PC-9 (cell line): ENCODE data around the gene FBP1. TPM values are rescaled to one million over a fixed set of nuclear protein-coding genes. Genes with fewer than 3 reads are reported as not detected.
A peak's percentile ranks its signal among the peaks of the same experiment; 100 is the strongest.

Source experiments
- BruUV-seq: library from RNA; stranded (reverse); fragments of 400-500 nt; replicated peaks from 2 replicates; lab custom pipeline; 2021; lab: Mats Ljungman, UMichigan
- CTCF ChIA-PET: fragments of 300-600 bp; sonication (Branson Sonifier 250); formaldehyde crosslinking; loops from one replicate; lab custom pipeline; 2022; ENCODE audit warnings: antibody characterized with exemption; lab: Charles Lee
- POLR2A ChIA-PET: fragments of 300-600 bp; sonication (Branson Sonifier 250); formaldehyde crosslinking; loops from one replicate; lab custom pipeline; 2022; ENCODE audit warnings: antibody characterized with exemption; ENCODE audit not compliant: unreplicated experiment; lab: Charles Lee
- DNase-seq, 2 experiments: peaks; one replicate each; pipeline versions ENCODE4 v3.0.0 to v3.0.0-alpha.2; 2015 to 2022; ENCODE audit warnings: mixed read lengths in 1 of 2
- H2AFZ ChIP-seq: fragments of 200-600 bp; sonication (generic); 2 replicates; pipeline ENCODE4 v1.8.1; 2017; ENCODE audit warnings: antibody characterized with exemption
- H3F3A ChIP-seq: fragments of 200-600 bp; sonication (generic); 2 replicates; pipeline ENCODE4 v1.8.1; 2017; ENCODE audit warnings: antibody characterized with exemption, mild to moderate bottlenecking, low read depth; ENCODE audit not compliant: insufficient read depth
- H3K27ac ChIP-seq: fragments of 200-600 bp; sonication (generic); 2 replicates; pipeline ENCODE4 v1.6.1; 2016; ENCODE audit warnings: mixed run types
- H3K27me3 ChIP-seq: fragments of 200-600 bp; sonication (generic); 2 replicates; pipeline ENCODE4 v1.6.1; 2016; ENCODE audit warnings: low read depth, mixed run types; ENCODE audit not compliant: insufficient read depth
- H3K36me3 ChIP-seq: fragments of 200-600 bp; sonication (generic); 2 replicates; pipeline ENCODE4 v1.6.1; 2016; ENCODE audit warnings: low read depth, mixed run types
- H3K4me1 ChIP-seq: fragments of 200-600 bp; sonication (generic); replicated peaks from 2 replicates; pipeline ENCODE4 v1.6.1; 2016; ENCODE audit warnings: mixed run types; ENCODE audit not compliant: insufficient read depth
- H3K4me2 ChIP-seq: fragments of 200-600 bp; sonication (generic); 2 replicates; pipeline ENCODE4 v1.6.1; 2017; ENCODE audit warnings: mixed run types
- H3K4me3 ChIP-seq: fragments of 200-600 bp; sonication (generic); 2 replicates; pipeline ENCODE4 v1.6.1; 2016; ENCODE audit warnings: mixed run types
- H3K79me2 ChIP-seq: fragments of 200-600 bp; sonication (generic); 2 replicates; pipeline ENCODE4 v1.6.1; 2017; ENCODE audit warnings: low read depth, mixed run types
- H3K9me2 ChIP-seq: fragments of 200-600 bp; sonication (generic); 2 replicates; pipeline ENCODE4 v1.8.1; 2017; ENCODE audit warnings: mild to moderate bottlenecking; ENCODE audit not compliant: insufficient read depth
- H3K9me3 ChIP-seq: fragments of 200-600 bp; sonication (generic); 2 replicates; pipeline ENCODE4 v1.8.1; 2016; ENCODE audit warnings: low read depth; ENCODE audit not compliant: insufficient read depth
- H4K20me1 ChIP-seq: fragments of 200-600 bp; sonication (generic); 2 replicates; pipeline ENCODE4 v1.8.1; 2017; ENCODE audit not compliant: insufficient read depth
- EZH2 ChIP-seq: fragments of 200-600 bp; sonication (generic); IDR thresholded peaks from 2 replicates; pipeline ENCODE4 v1.8.0; 2017; ENCODE audit warnings: antibody characterized with exemption, low read depth
- intact Hi-C: fragments of 100-400 bp; cut with micrococcal nuclease; formaldehyde crosslinking; loops from one replicate; pipeline ENCODE4 v1.10.0; 2022; ENCODE audit not compliant: unreplicated experiment
- total RNA-seq: library from RNA; stranded (reverse); gene quantifications from 2 replicates; pipeline ENCODE4 v1.2.3, GENCODE V29; 2021
- TF ChIP-seq, protein P1 (sequence below): fragments of 200-600 bp; sonication (generic); conservative IDR thresholded peaks from 2 replicates; pipeline ENCODE4 v1.6.1; 2017; ENCODE audit warnings: mixed run types, antibody characterized with exemption, mild to moderate bottlenecking, moderate library complexity

The FBP1 gene
- total RNA-seq, 1 experiment from 2014 or later: 34.9 TPM

DNA sequence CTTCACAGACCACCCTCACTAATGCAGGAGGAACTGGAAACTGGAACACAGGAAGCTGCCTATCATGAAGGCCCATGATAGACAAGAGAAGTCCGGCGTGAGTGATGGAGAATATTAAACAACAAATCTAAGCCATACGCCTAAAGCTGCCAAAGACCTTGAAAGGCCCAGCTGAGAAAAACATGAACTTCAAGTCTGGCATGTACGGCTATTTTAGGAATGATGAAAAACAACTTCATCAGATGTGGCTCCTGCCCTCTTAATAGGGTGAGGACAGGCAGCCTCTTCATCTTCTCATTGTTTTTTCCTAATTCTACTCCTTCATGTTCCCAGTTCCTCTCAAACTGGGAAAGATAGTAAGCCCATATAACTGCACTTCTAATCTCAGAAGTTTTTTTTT, 20.3 kb downstream of the FBP1 start:
- Histone ChIP-seq H3K27ac (no peak overlapping the region), H3K4me3 (no peak overlapping the region), H2AFZ (no peak overlapping the region), H3F3A (peaks cover 10% of the 10 kb centered on the region; the same call in 1 of the 2 replicates), H3K79me2 (no peaks in the 10 kb centered on the region), H4K20me1 (no peaks in the 10 kb centered on the region; the same call in 1 of the 2 replicates), H3K4me2 (no peak overlapping the region), H3K36me3 (peaks cover 21% of the 10 kb centered on the region), H3K27me3 (no peaks in the 10 kb centered on the region), H3K9me3 (no peaks in the 10 kb centered on the region), H3K4me1 (no peaks in the 10 kb centered on the region), H3K9me2 (no peaks in the 10 kb centered on the region)
- TF ChIP-seq, protein P1, sequence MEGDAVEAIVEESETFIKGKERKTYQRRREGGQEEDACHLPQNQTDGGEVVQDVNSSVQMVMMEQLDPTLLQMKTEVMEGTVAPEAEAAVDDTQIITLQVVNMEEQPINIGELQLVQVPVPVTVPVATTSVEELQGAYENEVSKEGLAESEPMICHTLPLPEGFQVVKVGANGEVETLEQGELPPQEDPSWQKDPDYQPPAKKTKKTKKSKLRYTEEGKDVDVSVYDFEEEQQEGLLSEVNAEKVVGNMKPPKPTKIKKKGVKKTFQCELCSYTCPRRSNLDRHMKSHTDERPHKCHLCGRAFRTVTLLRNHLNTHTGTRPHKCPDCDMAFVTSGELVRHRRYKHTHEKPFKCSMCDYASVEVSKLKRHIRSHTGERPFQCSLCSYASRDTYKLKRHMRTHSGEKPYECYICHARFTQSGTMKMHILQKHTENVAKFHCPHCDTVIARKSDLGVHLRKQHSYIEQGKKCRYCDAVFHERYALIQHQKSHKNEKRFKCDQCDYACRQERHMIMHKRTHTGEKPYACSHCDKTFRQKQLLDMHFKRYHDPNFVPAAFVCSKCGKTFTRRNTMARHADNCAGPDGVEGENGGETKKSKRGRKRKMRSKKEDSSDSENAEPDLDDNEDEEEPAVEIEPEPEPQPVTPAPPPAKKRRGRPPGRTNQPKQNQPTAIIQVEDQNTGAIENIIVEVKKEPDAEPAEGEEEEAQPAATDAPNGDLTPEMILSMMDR: no peak
- no peak for TF ChIP-seq EZH2
- POLR2A ChIA-PET: no interaction called here
- intact Hi-C loops: no loop called here
- no TSS peak for BruUV-seq
- DNase-seq: no peak
- CTCF ChIA-PET: no interaction called here

DNA sequence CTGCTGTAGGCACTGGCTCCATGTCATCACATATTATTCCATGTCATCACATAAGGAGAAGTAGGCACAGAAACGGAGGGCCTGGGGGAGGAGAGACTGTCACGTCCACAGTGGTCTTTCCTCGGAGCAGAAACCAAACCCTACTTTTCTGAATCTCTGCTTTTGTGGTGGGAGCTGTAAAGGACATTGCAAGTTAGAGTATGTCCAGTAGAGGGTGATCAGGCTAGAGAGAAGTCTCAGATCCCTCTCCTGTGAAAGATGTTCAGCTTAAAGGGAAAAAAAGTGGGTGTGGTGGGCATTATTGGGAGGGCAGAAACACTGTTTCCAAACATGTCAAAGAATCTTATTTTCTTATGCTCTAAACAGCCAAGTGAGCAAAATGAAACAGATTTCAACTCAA, 26.3 kb downstream of the FBP1 start:
- H3F3A ChIP-seq: peaks cover 14% of the 10 kb centered on the region; the same call in 1 of the 2 replicates
- ChIA-PET POLR2A (no interaction called here), CTCF (interaction anchor here (1.1 kb wide), 1 partner anchor 555 kb away, joined by 3 read pairs; no protein-coding TSS in a partner anchor)
- H2AFZ ChIP-seq: no peak overlapping the region
- peaks cover 23% of the 10 kb centered on the region for H3K36me3 ChIP-seq
- H4K20me1 ChIP-seq: no peaks in the 10 kb centered on the region
- H3K9me3 ChIP-seq: no peaks in the 10 kb centered on the region
- TF ChIP-seq, protein P1: peak; percentile 33; the same call in 1 of the 2 replicates
- no peak for TF ChIP-seq EZH2
- H3K4me3 ChIP-seq: no peak overlapping the region
- no TSS peak for BruUV-seq
- no peaks in the 10 kb centered on the region for H3K4me1 ChIP-seq
- intact Hi-C loops: no loop called here
- H3K27ac ChIP-seq: no peak overlapping the region
- no peaks in the 10 kb centered on the region for H3K27me3 ChIP-seq
- no peaks in the 10 kb centered on the region for H3K9me2 ChIP-seq
- DNase-seq: no peak
- H3K4me2 ChIP-seq: no peak overlapping the region
- no peaks in the 10 kb centered on the region for H3K79me2 ChIP-seq

DNA sequence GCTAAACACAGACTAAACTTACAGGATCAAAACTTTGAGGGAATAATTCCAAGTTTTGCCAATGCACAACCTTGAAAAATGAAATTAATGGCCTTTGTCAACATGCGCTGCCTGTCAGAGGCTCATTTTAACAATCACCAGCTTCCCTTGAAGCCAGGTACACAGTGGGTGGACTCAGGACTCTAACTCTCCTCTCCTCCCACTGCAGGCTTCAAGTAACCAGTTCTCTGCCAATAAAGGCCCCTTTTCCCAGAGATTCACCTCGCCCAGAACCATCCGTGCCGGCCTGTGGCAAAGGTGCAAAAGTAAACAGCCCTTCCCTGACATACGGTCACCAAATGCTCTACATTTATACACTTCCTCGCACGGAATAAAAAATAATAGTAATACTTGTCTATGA, 27.2 kb downstream of the FBP1 start:
- no peaks in the 10 kb centered on the region for H3K9me3 ChIP-seq
- intact Hi-C loops: no loop called here
- ChIA-PET CTCF (interaction anchor here (1.1 kb wide), 1 partner anchor 556 kb away, joined by 3 read pairs; no protein-coding TSS in a partner anchor), POLR2A (no interaction called here)
- H3K27me3 ChIP-seq: no peaks in the 10 kb centered on the region
- no peaks in the 10 kb centered on the region for H4K20me1 ChIP-seq
- H3K4me3 ChIP-seq: no peak overlapping the region
- H3F3A ChIP-seq: peaks cover 5% of the 10 kb centered on the region; the same call in 1 of the 2 replicates
- H3K36me3 ChIP-seq: peaks cover 14% of the 10 kb centered on the region
- no peaks in the 10 kb centered on the region for H3K79me2 ChIP-seq
- H3K4me2 ChIP-seq: no peak overlapping the region
- no peaks in the 10 kb centered on the region for H3K4me1 ChIP-seq
- no peak for TF ChIP-seq EZH2
- TF ChIP-seq, protein P1: no peak
- no TSS peak for BruUV-seq
- no peak overlapping the region for H2AFZ ChIP-seq
- DNase-seq: no peak
- no peak overlapping the region for H3K27ac ChIP-seq
- H3K9me2 ChIP-seq: no peaks in the 10 kb centered on the region
